SK-N-SH (cell line): Measurements from ENCODE around the gene CARD8. TPM values are rescaled to one million over a fixed set of nuclear protein-coding genes. Genes with fewer than 3 reads are reported as not detected.

ENCODE experiments used
- CTCF ChIA-PET: fragments of 300-600, 350-600 bp; formaldehyde crosslinking; extraction: SDS; loops from one replicate; lab custom pipeline; 2021; lab: Yijun Ruan, JAX
- POLR2A ChIA-PET: fragments of 350-600 bp; sonication (Branson Sonifier 250); formaldehyde crosslinking; extraction: SDS; loops from one replicate; lab custom pipeline; 2020; ENCODE audit warnings: antibody characterized with exemption, inconsistent platforms; lab: Yijun Ruan, JAX
- DNase-seq: peaks from one replicate; pipeline ENCODE4 v3.0.0; 2012
- H2AFZ ChIP-seq: fragments of 200-600 bp; sonication (generic); 2 replicates; pipeline ENCODE4 v1.8.1; 2016; ENCODE audit warnings: antibody characterized with exemption, mild to moderate bottlenecking, low read depth
- H3F3A ChIP-seq: fragments of 200-600 bp; sonication (generic); replicated peaks from 2 replicates; pipeline ENCODE3; 2016; ENCODE audit warnings: antibody characterized with exemption, mild to moderate bottlenecking; ENCODE audit not compliant: insufficient read depth
- H3K27ac ChIP-seq, 2 experiments: fragments of 200-500 bp in 1 of 2; fragments of 200-600 bp in 1 of 2; sonication (Bioruptor generic) in 1 of 2; sonication (generic), shearing (Covaris generic) in 1 of 2; 2 replicates each; pipeline versions ENCODE4 v1.5.1 to v1.6.1; 2014 to 2016; ENCODE audit warnings: low read depth in 2 of 2, inconsistent platforms in 1 of 2, low read length in 1 of 2, mild to moderate bottlenecking in 1 of 2, mixed read lengths in 1 of 2
- H3K27me3 ChIP-seq: fragments of 200-600 bp; sonication (generic), shearing (Covaris generic); 2 replicates; pipeline ENCODE4 v1.6.1; 2016; ENCODE audit warnings: mixed run types; ENCODE audit not compliant: insufficient read depth
- H3K36me3 ChIP-seq, 2 experiments: fragments of 200-500 bp in 1 of 2; fragments of 200-600 bp in 1 of 2; sonication (Bioruptor generic) in 1 of 2; sonication (generic) in 1 of 2; replicated peaks in 1 of 2; 2 replicates each; pipeline versions ENCODE3 to v1.5.1; 2014 to 2016; ENCODE audit warnings: low read length in 1 of 2, mild to moderate bottlenecking in 1 of 2; ENCODE audit not compliant: insufficient read depth in 2 of 2, control insufficient read depth in 1 of 2
- H3K4me1 ChIP-seq, 2 experiments: fragments of 200-500 bp in 1 of 2; fragments of 200-600 bp in 1 of 2; sonication (Bioruptor generic) in 1 of 2; sonication (generic), shearing (Covaris generic) in 1 of 2; 2 replicates each; pipeline versions ENCODE4 v1.5.1 to v1.6.1; 2014 to 2016; ENCODE audit warnings: low read depth in 1 of 2, low read length in 1 of 2, mixed run types in 1 of 2; ENCODE audit not compliant: insufficient read depth in 2 of 2, control insufficient read depth in 1 of 2
- H3K4me2 ChIP-seq: fragments of 200-600 bp; sonication (generic), shearing (Covaris generic); 2 replicates; pipeline ENCODE4 v1.6.1; 2017; ENCODE audit warnings: mixed run types
- H3K4me3 ChIP-seq, 2 experiments: fragments of 200-500 bp in 1 of 2; fragments of 200-600 bp in 1 of 2; sonication (Bioruptor generic) in 1 of 2; sonication (generic), shearing (Covaris generic) in 1 of 2; 2 replicates each; pipeline versions ENCODE4 v1.5.1 to v1.8.1; 2014 to 2016; ENCODE audit warnings: low read depth in 2 of 2, inconsistent platforms in 1 of 2, low read length in 1 of 2, mild to moderate bottlenecking in 1 of 2, mixed read lengths in 1 of 2, moderate library complexity in 1 of 2
- H3K79me2 ChIP-seq: fragments of 200-600 bp; sonication (generic); 2 replicates; pipeline ENCODE4 v1.8.1; 2017; ENCODE audit warnings: mild to moderate bottlenecking; ENCODE audit not compliant: insufficient read depth
- H3K9ac ChIP-seq: fragments of 200-600 bp; sonication (generic); 2 replicates; pipeline ENCODE4 v1.6.1; 2017; ENCODE audit warnings: mixed run types
- H3K9me2 ChIP-seq: fragments of 200-600 bp; sonication (generic); 2 replicates; pipeline ENCODE4 v1.6.1; 2017; ENCODE audit warnings: mixed run types
- H3K9me3 ChIP-seq: fragments of 200-600 bp; sonication (generic); 2 replicates; pipeline ENCODE4 v1.6.1; 2017; ENCODE audit warnings: mixed run types, mild to moderate bottlenecking, moderate library complexity
- H4K20me1 ChIP-seq: fragments of 200-600 bp; sonication (generic); 2 replicates; pipeline ENCODE4 v1.6.1; 2017; ENCODE audit warnings: mild to moderate bottlenecking, mixed run types; ENCODE audit not compliant: insufficient read depth
- ELF1 ChIP-seq: IDR thresholded peaks from 2 replicates; pipeline ENCODE4 v1.4.0; 2012
- JUND ChIP-seq: IDR thresholded peaks from 2 replicates; pipeline ENCODE4 v1.4.0; 2012
- MEF2A ChIP-seq: IDR thresholded peaks from 2 replicates; pipeline ENCODE4 v1.4.0; 2012; ENCODE audit warnings: low read depth, borderline replicate concordance
- MXI1 ChIP-seq: IDR thresholded peaks from 2 replicates; pipeline ENCODE4 v1.6.1; 2012; ENCODE audit warnings: mild to moderate bottlenecking, low read depth, low read length, improper control_type of control experiment
- NRF1 ChIP-seq: IDR thresholded peaks from 2 replicates; pipeline ENCODE4 v1.6.1; 2012; ENCODE audit warnings: low read depth, mild to moderate bottlenecking, low read length
- RXRA ChIP-seq: IDR thresholded peaks from 2 replicates; pipeline ENCODE4 v1.4.0; 2012; ENCODE audit warnings: low read depth, mild to moderate bottlenecking, borderline replicate concordance
- SMC3 ChIP-seq: IDR thresholded peaks from 2 replicates; pipeline ENCODE4 v1.6.1; 2012; ENCODE audit warnings: low read depth, low read length, improper control_type of control experiment
- TAF1 ChIP-seq: IDR thresholded peaks from 2 replicates; pipeline ENCODE4 v1.6.1; 2012; ENCODE audit warnings: low read depth, mild to moderate bottlenecking, low read length, moderate library complexity, borderline replicate concordance
- TCF12 ChIP-seq: IDR thresholded peaks from 2 replicates; pipeline ENCODE4 v1.4.0; 2012
- WGBS: methylation state at CpG from one replicate; pipeline ENCODE4 v1.1.6; 2017; ENCODE audit warnings: low lambda C conversion rate; 5-methylcytosine and 5-hydroxymethylcytosine counted together
- polyA plus RNA-seq, 3 experiments: library from polyadenylated mRNA; depleted of rRNA; stranded (reverse); fragments of >200 nt; gene quantifications; 2 replicates each; pipeline ENCODE4 v1.2.3, GENCODE V29; 2012
- TF ChIP-seq, protein P1 (sequence below): IDR thresholded peaks from 2 replicates; pipeline ENCODE4 v1.4.0; 2012; ENCODE audit warnings: low read depth, borderline replicate concordance
- TF ChIP-seq, protein P2 (sequence below): fragments of 150-350 bp; IDR thresholded peaks from 2 replicates; pipeline ENCODE4 v1.6.1; 2017; ENCODE audit warnings: antibody characterized with exemption, low read length, low read depth, borderline replicate concordance

Gene CARD8
- polyA plus RNA-seq, 1 of the 3 experiments (the other 2 are of a cell fraction) = 16.4 TPM

DNA sequence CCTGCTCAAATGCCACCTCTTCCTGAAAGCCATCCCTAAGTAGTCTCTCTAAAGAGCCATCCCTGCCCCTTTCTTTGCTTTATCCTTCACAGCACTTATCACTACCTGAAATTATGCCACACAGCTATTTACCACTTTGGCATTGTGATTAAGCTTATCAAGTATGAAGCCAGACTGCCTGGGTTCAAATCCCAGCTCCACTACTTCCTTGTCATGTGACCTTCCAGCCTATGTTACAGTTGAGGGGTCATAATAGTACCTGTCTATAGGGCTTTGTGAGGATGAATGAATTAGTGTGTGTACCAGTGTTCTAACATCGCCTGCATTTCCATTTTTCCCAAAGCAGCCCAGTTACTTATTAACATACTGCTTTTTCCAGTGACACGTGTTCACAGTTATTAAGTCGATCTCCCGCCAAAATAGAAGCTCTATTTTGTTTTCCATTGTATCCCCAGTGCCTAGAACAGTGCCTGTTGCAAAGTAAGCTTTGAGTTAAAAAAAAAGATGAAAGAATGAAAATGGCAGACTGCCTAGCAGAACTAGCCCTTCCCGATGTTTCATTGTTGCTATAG lies 52.4 kb downstream of the CARD8 start:
- Histone ChIP-seq H3F3A (peaks cover 13% of the 10 kb centered on the region), H3K4me3 (peak overlapping the region; percentile 66 to 87), H3K4me2 (peak overlapping the region; percentile 86), H3K79me2 (peaks cover 15% of the 10 kb centered on the region; the same call in 1 of the 2 replicates), H3K9me3 (no peaks in the 10 kb centered on the region), H3K9ac (peak overlapping the region; percentile 83), H3K4me1 (peaks cover 0 to 2% of the 10 kb centered on the region in 2 experiments; a peak in 2 of 4 replicates), H4K20me1 (no peaks in the 10 kb centered on the region), H2AFZ (peak overlapping the region; percentile 94), H3K36me3 (no peaks in the 10 kb centered on the region), H3K27me3 (no peaks in the 10 kb centered on the region), H3K27ac (peak overlapping the region; percentile 49 to 85; a peak in 3 of 4 replicates), H3K9me2 (no peaks in the 10 kb centered on the region)
- WGBS = 6% methylated on average over 5 of the region's 5 CpGs
- no peak for DNase-seq
- CTCF ChIA-PET = interaction anchor here (0.9 to 3.5 kb wide), 7 partner anchors 9 to 63 kb away, joined by 3 to 16 read pairs (median 7); partner anchors contain the start of genes CARD8, LIG1 and ZSWIM9
- POLR2A ChIA-PET = interaction anchor here (0.5 to 2.2 kb wide), 11 partner anchors 9 to 1277 kb away, joined by 3 to 11 read pairs (median 3); partner anchors contain the start of genes BCAT2, CARD8, PLA2G4C and SYNGR4
- TF ChIP-seq, protein P1, sequence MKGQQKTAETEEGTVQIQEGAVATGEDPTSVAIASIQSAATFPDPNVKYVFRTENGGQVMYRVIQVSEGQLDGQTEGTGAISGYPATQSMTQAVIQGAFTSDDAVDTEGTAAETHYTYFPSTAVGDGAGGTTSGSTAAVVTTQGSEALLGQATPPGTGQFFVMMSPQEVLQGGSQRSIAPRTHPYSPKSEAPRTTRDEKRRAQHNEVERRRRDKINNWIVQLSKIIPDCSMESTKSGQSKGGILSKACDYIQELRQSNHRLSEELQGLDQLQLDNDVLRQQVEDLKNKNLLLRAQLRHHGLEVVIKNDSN = peak; percentile 71; the same call in 1 of the 2 replicates
- no peak for TF ChIP-seq MXI1

DNA sequence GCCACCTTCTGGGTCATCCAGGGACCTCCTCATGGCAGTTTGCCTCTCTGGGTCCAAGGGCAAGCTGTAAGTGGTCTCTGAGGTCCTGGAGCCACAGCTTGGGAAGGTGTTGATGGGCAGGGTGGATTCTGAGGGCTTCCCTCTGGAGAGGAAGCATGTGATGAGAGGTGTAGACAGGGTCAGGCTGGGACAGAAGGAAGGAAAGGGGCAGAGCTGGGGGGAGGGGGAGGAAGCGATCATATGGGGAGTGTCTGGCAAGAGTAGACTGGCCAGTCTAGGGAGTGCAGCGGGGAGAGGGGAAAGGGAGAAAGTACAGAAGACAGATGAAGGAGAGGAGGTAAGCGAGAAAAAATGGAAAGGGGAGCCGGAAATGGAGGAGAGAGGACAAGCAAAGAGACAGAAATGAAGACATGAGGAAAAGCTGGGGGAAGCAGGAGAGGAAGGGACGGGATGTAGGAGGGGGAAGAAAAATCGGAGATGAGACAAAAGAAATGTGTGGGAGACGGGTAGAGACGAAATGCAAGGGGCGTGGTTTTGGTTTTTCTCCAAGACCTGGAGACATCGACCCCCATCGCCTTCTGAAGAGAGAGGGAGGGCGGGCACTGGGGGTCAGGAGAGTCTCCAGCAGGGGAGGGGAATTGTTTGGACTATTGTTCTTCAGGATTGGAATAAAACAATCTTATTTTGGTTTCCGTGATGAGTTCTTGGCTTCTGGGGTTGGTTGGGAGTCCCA lies 58.6 kb downstream of the CARD8 start:
- H3K27me3 ChIP-seq = no peaks in the 10 kb centered on the region
- no peaks in the 10 kb centered on the region for H3K9me3 ChIP-seq
- TF ChIP-seq JUND (no peak), TAF1 (no peak), NRF1 (no peak), RXRA (no peak), ELF1 (no peak), MEF2A (no peak), TCF12 (no peak), MXI1 (no peak), SMC3 (no peak)
- TF ChIP-seq, protein P2, sequence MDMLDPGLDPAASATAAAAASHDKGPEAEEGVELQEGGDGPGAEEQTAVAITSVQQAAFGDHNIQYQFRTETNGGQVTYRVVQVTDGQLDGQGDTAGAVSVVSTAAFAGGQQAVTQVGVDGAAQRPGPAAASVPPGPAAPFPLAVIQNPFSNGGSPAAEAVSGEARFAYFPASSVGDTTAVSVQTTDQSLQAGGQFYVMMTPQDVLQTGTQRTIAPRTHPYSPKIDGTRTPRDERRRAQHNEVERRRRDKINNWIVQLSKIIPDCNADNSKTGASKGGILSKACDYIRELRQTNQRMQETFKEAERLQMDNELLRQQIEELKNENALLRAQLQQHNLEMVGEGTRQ = no peak
- TF ChIP-seq, all 33 proteins: peak for 0
- Histone ChIP-seq H4K20me1 (no peaks in the 10 kb centered on the region), H3K4me2 (no peak overlapping the region), H3K36me3 (no peaks in the 10 kb centered on the region), H3K27ac (no peak overlapping the region), H3K4me1 (no peaks in the 10 kb centered on the region), H3K79me2 (no peaks in the 10 kb centered on the region), H2AFZ (no peak overlapping the region), H3K4me3 (no peak overlapping the region), H3K9me2 (no peaks in the 10 kb centered on the region), H3K9ac (no peak overlapping the region), H3F3A (peaks cover 7% of the 10 kb centered on the region)
- CTCF ChIA-PET = no interaction called here
- 93% methylated on average over 13 of the region's 13 CpGs for WGBS
- POLR2A ChIA-PET = no interaction called here
- peak; percentile 25 for DNase-seq
